ENCODE data around the gene CFAP141. TPM values are rescaled to one million over a fixed set of nuclear protein-coding genes. Genes with fewer than 3 reads are reported as not detected.
"Not testable (repeated sequence)": the region's sequence is repeated elsewhere in the genome, so short reads cannot be mapped to it uniquely, and the experiment has no call there.

The CFAP141 gene
- total RNA-seq, 2 donors from 2014 or later, result not detected

DNA sequence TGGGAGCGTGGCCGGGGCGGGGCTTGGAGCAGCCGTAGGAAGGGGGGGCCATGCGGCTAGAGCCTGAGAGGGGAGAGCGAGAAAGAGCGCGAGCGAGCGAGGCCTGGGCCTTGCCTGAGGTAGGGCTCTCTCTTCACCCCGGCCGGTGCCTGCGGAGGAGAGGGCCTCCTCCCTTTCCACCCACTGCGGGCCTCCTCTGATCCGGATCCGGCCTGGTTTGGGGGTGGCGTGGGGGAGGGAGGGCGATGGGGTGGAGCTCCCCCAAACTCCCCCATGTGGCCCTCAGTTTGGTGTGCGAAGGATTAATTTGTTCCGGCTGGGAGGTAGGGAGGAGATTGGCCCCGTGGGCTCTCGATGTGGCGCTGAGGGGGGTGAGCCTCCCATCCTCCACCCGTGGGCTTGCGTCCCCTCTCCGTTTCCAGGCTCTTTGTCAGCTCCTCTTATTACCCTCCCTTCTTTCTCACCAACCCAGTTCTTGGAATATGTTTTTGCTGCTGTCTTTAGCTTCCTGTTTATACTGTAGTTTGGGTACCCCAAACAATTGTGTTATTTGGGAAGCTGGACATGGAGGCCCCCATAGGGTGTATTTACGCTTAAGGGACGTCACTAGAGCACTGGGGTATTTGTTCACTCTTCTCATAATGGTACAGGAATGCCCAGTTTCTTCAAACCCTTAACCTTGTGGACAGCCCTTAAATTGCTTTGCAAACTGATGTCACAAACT lies 15.3 kb upstream of the CFAP141 start:
- DNase-seq (ENCODE audit: low spot score) (peak; percentile 64), ATAC-seq (peak; percentile 28 to 48)
- H3K27me3 Mint-ChIP-seq, result no peaks in the 10 kb centered on the region
- peaks cover 35% of the 10 kb centered on the region for H3K36me3 Mint-ChIP-seq
- H3K4me3 Mint-ChIP-seq, result peak overlapping the region; percentile 90
- peak overlapping the region; percentile 86 to 88 for H3K27ac Mint-ChIP-seq
- H3K4me1 Mint-ChIP-seq (ENCODE audit: low read depth in 2 of 2), result peaks cover 48 to 68% of the 10 kb centered on the region in 2 donors
- no peaks in the 10 kb centered on the region for H3K9me3 Mint-ChIP-seq

DNA sequence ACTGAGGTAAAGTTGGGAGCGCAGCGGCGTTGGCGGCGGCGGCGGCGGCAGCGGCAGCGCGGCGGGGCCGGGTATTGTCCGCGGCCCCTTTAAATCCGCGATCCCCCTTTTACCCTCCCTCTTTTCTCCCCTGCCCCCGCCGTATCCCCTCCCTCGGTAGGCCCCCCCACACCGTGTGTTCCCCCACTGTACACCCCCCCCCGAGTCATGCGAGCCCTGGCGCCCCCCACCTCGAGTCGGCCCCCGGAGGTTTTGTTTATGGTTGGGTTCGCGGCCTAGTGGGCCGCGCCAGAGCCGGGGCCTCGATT lies 14.8 kb upstream of the CFAP141 start:
- Mint-ChIP-seq H3K4me1 (ENCODE audit: low read depth in 2 of 2) (peaks cover 45 to 63% of the 10 kb centered on the region in 2 donors), H3K9me3 (no peaks in the 10 kb centered on the region)

DNA sequence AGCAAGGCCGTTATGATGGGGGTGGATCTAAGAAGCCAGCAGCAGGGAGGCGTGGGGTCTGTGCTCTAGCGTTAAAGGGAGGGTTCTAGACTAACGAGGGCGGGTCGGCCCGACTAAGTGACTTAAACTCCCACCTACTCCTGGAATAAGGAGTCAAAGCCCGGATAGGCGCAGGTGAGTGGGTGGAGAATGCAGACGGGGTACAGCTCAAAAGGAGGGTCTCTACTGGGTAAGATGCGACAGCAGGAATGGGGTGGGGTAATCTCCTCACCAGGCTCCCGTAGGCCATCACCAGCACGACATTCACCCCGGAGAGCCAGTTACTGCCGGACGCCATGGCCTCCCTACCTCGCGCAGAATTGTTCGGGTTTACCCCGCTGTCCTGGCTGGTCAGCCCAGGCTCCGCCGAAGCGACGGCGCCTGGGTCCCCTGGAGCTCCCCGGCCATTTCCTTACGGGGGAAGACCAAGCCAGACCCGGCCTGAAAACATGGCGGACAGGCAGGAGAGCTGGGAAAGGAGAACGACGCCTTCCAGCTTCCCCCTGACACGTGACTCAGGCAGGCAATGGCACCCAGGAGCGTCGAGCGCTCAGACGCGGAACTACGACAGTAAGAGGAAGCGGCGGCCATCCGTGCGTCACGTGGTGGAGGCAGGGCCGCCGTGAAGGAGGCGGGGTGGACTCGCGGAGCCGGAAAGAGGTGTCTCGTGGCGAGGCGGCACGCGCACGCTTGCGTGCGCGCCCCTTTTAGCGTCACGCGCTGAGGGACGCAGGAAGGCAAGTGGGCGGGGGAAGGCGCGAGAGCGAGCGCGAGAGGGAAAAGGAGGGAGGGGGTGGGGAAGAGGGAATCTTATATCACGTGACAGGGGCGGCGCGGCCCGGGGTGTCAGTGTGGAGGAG lies 14.2 kb upstream of the CFAP141 start, which contains the start of gene UBAP2L:
Gene UBAP2L (plus strand): TSS at position 885 of the 899 bp plus-strand sequence. CDS start 4,169 bp downstream, outside the sequence.
- Mint-ChIP-seq H3K9me3 (no peaks in the 10 kb centered on the region), H3K36me3 (peaks cover 26% of the 10 kb centered on the region), H3K4me3 (peak within 1 kb of the TSS; percentile 90), H3K27ac (peak within 1 kb of the TSS; percentile 86 to 88), H3K27me3 (no peaks in the 10 kb centered on the region), H3K4me1 (ENCODE audit: low read depth in 2 of 2) (peaks cover 40 to 57% of the 10 kb centered on the region in 2 donors)
- peak; percentile 97 to 98 for ATAC-seq
- peak; percentile 99 for DNase-seq (ENCODE audit: low spot score)

More for the DNA sequence above, 14.8 kb upstream of the CFAP141 start:
- DNase-seq (ENCODE audit: low spot score) (no peak), ATAC-seq (no peak)
- peak overlapping the region; percentile 86 to 88 for H3K27ac Mint-ChIP-seq
- peak overlapping the region; percentile 90 for H3K4me3 Mint-ChIP-seq
- no peaks in the 10 kb centered on the region for H3K27me3 Mint-ChIP-seq
- H3K36me3 Mint-ChIP-seq, result peaks cover 29% of the 10 kb centered on the region

DNA sequence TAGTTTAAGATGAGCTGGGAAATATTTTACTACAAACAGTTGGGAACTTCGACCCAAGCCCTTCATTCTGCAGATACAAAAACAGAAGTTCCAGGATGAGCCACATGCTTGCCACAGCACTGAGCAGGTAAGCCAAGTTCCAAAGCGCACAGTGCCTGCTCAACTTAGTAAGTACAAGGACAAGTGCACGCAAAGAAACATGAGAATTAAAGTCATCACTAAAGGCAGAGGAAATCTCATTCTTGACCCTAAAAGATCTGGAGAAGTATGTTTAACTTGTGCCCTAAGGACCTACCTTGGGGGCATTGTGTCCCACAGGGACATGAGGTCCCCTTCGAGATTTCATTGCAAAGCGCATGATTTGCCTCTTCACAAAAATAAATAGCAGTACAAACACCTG lies 13.4 kb upstream of the CFAP141 start:
- H3K4me1 Mint-ChIP-seq (ENCODE audit: low read depth in 2 of 2), result peaks cover 40 to 53% of the 10 kb centered on the region in 2 donors
- no peaks in the 10 kb centered on the region for H3K27me3 Mint-ChIP-seq
- peak overlapping the region; percentile 90 for H3K4me3 Mint-ChIP-seq
- peak overlapping the region; percentile 86 to 88 for H3K27ac Mint-ChIP-seq
- ATAC-seq (no peak), DNase-seq (ENCODE audit: low spot score) (no peak)
- H3K9me3 Mint-ChIP-seq, result no peaks in the 10 kb centered on the region
- H3K36me3 Mint-ChIP-seq, result peaks cover 26% of the 10 kb centered on the region

DNA sequence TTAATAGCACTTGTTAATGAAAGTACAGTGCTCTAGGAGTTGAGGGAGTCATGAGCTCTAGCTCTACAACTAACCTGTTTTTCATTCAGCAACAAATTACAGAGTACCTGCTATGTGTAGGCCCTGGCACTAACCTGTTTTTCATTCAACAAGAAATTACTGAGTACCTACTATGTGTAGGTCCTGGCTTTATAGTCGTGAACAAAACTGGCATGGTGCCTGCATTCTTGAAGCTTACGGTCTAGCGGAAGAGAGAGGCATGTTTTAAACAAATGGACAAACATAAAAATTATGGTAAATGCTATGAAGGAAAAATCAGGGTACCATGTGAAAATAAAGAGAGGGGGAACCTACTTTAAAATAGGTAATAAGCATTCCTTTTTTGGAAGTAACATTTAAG lies 12.4 kb upstream of the CFAP141 start:
- Mint-ChIP-seq H3K27ac (peak overlapping the region; percentile 86 to 88), H3K4me1 (ENCODE audit: low read depth in 2 of 2) (peaks cover 40 to 46% of the 10 kb centered on the region in 2 donors), H3K9me3 (no peaks in the 10 kb centered on the region), H3K4me3 (peak overlapping the region; percentile 90), H3K36me3 (peaks cover 26% of the 10 kb centered on the region), H3K27me3 (no peaks in the 10 kb centered on the region)
- DNase-seq (ENCODE audit: low spot score) (no peak), ATAC-seq (no peak)

DNA sequence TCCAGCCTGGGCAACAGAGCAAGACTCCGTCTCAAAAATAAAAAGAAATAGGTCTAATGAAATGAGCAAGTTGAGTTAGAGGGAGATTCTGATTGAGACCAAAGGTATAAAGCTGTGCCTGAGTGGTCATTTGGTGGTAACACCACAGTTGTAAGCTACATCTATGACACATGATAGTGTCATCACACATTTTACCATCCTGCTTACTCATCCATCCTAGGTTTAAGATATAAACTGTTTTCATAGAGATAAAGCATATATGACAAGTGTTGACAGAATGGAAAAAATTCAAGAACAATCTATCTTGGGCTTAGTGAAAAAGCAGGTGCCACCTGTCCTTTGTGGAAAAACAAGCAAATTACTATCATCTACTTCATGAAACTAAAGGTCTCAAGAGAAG lies 7.1 kb upstream of the CFAP141 start:
- no peak for DNase-seq (ENCODE audit: low spot score)
- Mint-ChIP-seq H3K27me3 (no peaks in the 10 kb centered on the region), H3K4me1 (ENCODE audit: low read depth in 2 of 2) (peaks cover 16 to 20% of the 10 kb centered on the region in 2 donors), H3K36me3 (peaks cover 9% of the 10 kb centered on the region), H3K4me3 (no peak overlapping the region), H3K9me3 (no peaks in the 10 kb centered on the region), H3K27ac (peak overlapping the region in 1 of 2 donors; percentile 64)
- peak; percentile 76 to 87 for ATAC-seq

DNA sequence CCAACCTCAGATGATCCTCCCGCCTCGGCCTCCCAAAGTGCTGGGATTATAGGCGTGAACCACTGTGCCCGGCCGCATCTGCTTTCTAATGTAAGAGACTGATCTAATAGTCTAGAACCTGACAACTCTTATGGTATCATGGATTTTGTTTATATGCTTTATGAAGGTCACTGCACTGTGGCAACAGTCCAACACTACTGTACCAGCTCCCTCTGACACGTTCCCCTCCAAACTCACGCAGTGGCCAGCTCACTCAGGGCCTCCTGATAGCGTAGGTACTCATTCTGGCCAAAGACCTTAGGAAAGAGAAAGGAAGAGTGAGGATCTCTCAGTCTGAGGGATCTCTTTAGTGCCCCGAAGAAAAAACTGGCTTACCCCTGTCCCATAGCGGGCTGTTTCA lies 6.0 kb upstream of the CFAP141 start:
- Mint-ChIP-seq H3K27me3 (no peaks in the 10 kb centered on the region), H3K27ac (peak overlapping the region in 1 of 2 donors; percentile 29), H3K9me3 (no peaks in the 10 kb centered on the region), H3K36me3 (peaks cover 6% of the 10 kb centered on the region), H3K4me1 (ENCODE audit: low read depth in 2 of 2) (peaks cover 14 to 16% of the 10 kb centered on the region in 2 donors), H3K4me3 (no peak overlapping the region)
- DNase-seq (ENCODE audit: low spot score) (no peak), ATAC-seq (no peak)

DNA sequence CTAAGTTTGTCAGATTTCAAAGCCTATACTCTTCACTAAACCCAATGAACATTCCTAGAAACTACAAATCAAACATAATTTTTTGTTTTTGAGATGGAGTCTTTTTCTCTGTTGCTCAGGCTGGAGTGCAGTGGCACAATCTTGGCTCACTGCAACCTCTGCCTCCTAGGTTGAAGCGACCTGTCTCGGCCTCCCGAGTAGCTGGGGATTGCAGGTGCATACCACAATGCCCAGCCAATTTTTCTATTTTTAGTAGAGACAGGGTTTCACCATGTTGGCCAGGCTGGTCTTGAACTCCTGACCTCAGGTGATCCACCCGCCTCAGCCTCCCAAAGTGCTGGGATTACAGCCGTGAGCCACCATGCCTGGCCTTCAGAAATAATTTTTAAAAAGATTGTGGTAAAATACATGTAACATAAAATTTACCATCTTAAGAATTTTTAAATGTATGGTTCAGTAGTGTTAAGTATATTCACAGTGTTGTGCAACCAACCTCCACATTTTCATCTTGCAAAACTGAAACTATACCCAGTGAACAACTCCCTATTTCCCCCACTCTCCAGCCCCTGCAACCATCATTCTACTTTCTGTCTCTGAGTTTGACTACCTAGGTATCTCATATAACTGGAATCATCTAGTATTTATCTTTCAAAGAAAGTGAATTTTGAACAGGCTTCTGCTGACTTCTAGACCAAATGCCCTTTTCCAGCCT lies 2.7 kb upstream of the CFAP141 start:
- ATAC-seq (peak; percentile 50 to 76), DNase-seq (ENCODE audit: low spot score) (no peak)
- peak overlapping the region; percentile 56 to 74 for H3K27ac Mint-ChIP-seq
- H3K27me3 Mint-ChIP-seq, result no peaks in the 10 kb centered on the region
- peak overlapping the region; percentile 23 for H3K4me3 Mint-ChIP-seq
- H3K4me1 Mint-ChIP-seq (ENCODE audit: low read depth in 2 of 2), result peaks cover 13 to 17% of the 10 kb centered on the region in 2 donors
- H3K36me3 Mint-ChIP-seq, result peaks cover 6% of the 10 kb centered on the region
- no peaks in the 10 kb centered on the region for H3K9me3 Mint-ChIP-seq

DNA sequence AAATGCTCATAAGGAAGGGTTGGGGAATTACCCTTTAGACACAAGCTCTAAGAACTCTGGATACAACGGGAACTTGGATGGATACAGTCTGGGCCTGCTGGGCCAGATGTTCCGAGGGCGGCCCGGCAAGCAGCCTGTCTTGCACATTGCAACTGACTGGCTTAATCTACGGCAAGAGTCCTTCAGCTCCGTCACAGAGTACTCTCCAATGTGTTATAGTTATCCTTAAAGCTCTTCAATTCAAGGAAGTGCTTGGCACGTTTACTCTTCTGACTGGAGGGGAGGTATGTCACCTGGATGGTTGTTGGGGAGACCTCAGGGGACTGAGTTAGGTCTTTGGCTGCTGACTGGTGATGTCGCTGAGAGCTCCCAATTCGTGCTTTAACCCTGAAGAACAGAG lies 1.1 kb upstream of the CFAP141 start:
- Mint-ChIP-seq H3K4me1 (ENCODE audit: low read depth in 2 of 2) (peaks cover 12 to 13% of the 10 kb centered on the region in 2 donors), H3K27ac (peak overlapping the region in 1 of 2 donors; percentile 82), H3K9me3 (no peaks in the 10 kb centered on the region), H3K27me3 (no peaks in the 10 kb centered on the region), H3K4me3 (no peak overlapping the region), H3K36me3 (peaks cover 4% of the 10 kb centered on the region)
- ATAC-seq (no peak), DNase-seq (ENCODE audit: low spot score) (no peak)

DNA sequence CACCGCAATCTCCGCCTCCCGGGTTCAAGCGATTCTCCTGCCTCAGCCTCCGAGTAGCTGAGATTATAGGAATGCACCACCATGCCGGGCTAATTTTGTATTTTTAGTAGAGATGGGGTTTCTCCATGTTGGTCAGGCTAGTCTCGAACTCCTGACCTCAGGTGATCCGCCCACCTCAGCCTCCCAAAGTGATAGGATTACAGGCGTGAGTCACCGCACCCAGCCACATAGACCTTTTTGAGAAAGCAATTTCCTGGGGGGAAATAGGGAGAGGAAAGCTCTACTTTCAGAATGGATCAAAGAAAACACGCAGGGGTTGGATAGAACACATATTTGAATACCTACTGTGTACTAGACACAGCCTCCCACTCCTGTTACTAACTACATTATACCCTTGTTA lies 355 bp downstream of the CFAP141 start:
- H3K27ac Mint-ChIP-seq, result peak overlapping the region; percentile 48 to 55
- not testable (repeated sequence) for H3K27me3 Mint-ChIP-seq; H3K4me3 Mint-ChIP-seq; DNase-seq (ENCODE audit: low spot score); H3K36me3 Mint-ChIP-seq; H3K9me3 Mint-ChIP-seq; ATAC-seq
- peaks cover 8 to 13% of the 10 kb centered on the region in 2 donors for H3K4me1 Mint-ChIP-seq (ENCODE audit: low read depth in 2 of 2)

DNA sequence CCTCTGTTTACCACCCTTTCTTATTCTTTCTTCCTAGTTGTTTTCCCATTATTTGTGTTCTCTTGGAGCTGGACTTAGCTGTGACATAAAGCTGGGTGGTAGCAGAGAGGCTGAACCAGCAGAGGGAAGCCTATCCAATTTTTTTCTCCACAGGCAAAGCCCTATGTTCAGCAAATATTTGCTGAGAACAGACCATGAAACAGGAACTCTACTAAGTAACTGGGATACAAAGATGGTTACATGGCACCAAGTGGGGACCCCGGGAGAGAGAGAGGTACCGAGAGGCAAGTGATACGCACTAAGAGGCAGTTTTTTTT lies 6.6 kb downstream of the CFAP141 start:
- no peaks in the 10 kb centered on the region for H3K4me1 Mint-ChIP-seq (ENCODE audit: low read depth in 2 of 2)
- no peak overlapping the region for H3K27ac Mint-ChIP-seq
- no peak for ATAC-seq
- H3K36me3 Mint-ChIP-seq, result no peaks in the 10 kb centered on the region
- H3K9me3 Mint-ChIP-seq, result no peaks in the 10 kb centered on the region
- H3K4me3 Mint-ChIP-seq, result no peak overlapping the region
- peaks cover 7 to 8% of the 10 kb centered on the region in 2 donors for H3K27me3 Mint-ChIP-seq
- no peak for DNase-seq (ENCODE audit: low spot score)

DNA sequence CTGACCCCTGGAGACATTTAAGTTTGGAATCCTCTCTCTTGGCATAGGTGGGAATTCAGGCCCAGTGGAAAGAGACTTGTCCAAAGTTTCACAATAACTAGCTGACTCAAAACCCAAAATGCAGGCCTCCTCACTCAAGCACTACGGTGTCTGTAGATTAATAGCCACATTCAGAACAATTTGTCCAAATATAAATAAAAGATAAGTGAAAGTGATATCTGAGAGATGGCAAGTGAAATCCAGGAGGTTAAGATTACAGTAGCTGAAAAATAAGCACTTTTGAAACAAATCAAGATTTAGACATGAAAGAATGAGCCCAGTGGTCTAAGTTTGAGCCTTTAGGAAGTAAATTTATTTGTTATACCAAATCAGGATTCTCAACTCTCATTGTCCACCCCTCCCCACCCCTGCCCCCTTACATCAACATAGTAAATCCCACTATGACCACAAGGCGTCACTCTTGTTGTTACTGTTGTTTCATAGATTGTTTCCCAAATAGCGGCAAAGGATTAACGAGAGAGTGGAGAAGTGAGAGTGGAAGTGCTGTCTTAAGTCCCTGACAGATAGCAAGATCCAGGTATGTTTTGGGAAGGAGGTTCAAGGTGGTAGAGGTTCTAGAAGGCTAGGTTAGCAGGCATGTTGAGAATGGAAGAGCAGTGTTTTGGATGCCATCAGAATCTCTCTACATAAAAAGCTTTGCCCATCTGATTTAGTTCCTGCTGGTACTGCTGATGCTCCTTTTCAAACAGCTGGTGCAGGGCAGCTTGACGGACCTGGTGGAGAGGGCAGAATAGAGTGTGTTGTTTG lies 7.2 kb downstream of the CFAP141 start:
- peaks cover 10 to 11% of the 10 kb centered on the region in 2 donors for H3K27me3 Mint-ChIP-seq
- H3K4me3 Mint-ChIP-seq, result no peak overlapping the region
- DNase-seq (ENCODE audit: low spot score), result no peak
- no peaks in the 10 kb centered on the region for H3K4me1 Mint-ChIP-seq (ENCODE audit: low read depth in 2 of 2)
- H3K36me3 Mint-ChIP-seq, result no peaks in the 10 kb centered on the region
- no peaks in the 10 kb centered on the region for H3K9me3 Mint-ChIP-seq
- no peak overlapping the region for H3K27ac Mint-ChIP-seq
- ATAC-seq, result no peak

DNA sequence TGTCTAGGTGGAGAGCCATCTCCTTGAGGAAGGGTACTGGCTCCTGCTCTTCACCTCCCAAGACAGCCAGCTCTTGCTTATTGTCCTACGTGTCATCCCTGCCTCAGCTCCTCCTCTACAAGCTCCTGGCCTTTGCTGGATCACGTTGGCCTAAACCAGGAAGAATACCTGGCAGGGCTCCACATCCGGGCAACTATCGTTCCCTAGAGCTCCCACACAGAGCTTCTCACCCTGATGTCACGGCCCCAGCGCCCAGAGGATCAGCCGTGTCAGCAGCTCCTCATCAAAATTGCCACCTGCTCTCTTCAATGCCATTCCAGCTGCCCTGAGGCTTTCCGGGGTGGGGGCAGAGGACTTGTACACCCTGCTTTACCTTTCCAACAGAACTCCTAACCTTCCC lies 12.3 kb downstream of the CFAP141 start:
- no peak overlapping the region for H3K4me3 Mint-ChIP-seq
- ATAC-seq (no peak), DNase-seq (ENCODE audit: low spot score) (no peak)
- no peaks in the 10 kb centered on the region for H3K4me1 Mint-ChIP-seq (ENCODE audit: low read depth in 2 of 2)
- H3K27ac Mint-ChIP-seq, result no peak overlapping the region
- no peaks in the 10 kb centered on the region for H3K9me3 Mint-ChIP-seq
- no peaks in the 10 kb centered on the region for H3K36me3 Mint-ChIP-seq
- peaks cover 26 to 30% of the 10 kb centered on the region in 2 donors for H3K27me3 Mint-ChIP-seq

Measured in natural killer cell treated with Interleukin-12 subunit alpha and Interleukin-12 subunit beta and Interleukin-15 and Interleukin-18, amount 100 ng/mL, for 72 hours (primary cell).